ENCODE measurements around the gene TAGLN. TPM values are rescaled to one million over a fixed set of nuclear protein-coding genes. Genes with fewer than 3 reads are reported as not detected.

TAGLN gene
- total RNA-seq, 2 donors from 2014 or later, result 442 to 1,859 TPM

- no peak for TF ChIP-seq CTCF (IDR thresholded peaks at IDR 0.05)
- Histone ChIP-seq H3K27me3 (no peaks in the 10 kb centered on the region), H3K9me3 (no peaks in the 10 kb centered on the region), H3K36me3 (peaks cover 51% of the 10 kb centered on the region), H3K4me1 (peaks cover 0 to 31% of the 10 kb centered on the region in 2 donors), H3K4me3 (no peak overlapping the region), H3K27ac (no peak overlapping the region)
- DNase-seq (ENCODE audit: low spot score), result no peak
Observed at GRCh38 chr11:117195258-117195657, 3.9 kb upstream of the TAGLN start.

- H3K4me3 ChIP-seq, result no peak overlapping the region
- peaks cover 51% of the 10 kb centered on the region for H3K36me3 ChIP-seq
- no peak for DNase-seq (ENCODE audit: low spot score)
- no peak for TF ChIP-seq CTCF (IDR thresholded peaks at IDR 0.05)
- no peaks in the 10 kb centered on the region for H3K27me3 ChIP-seq
- H3K27ac ChIP-seq, result no peak overlapping the region
- H3K4me1 ChIP-seq, result peaks cover 0 to 35% of the 10 kb centered on the region in 2 donors
- H3K9me3 ChIP-seq, result no peaks in the 10 kb centered on the region
Observed at GRCh38 chr11:117195761-117196160, 3.4 kb upstream of the TAGLN start.

GRCh38 chr11:117197006-117197405 is 2.2 kb upstream of the TAGLN start:
- Histone ChIP-seq H3K4me3 (no peak overlapping the region), H3K27ac (peak overlapping the region; percentile 86 to 88)

GRCh38 chr11:117197516-117198456 is 1.4 kb upstream of the TAGLN start:
- H3K4me3 ChIP-seq, result peak overlapping the region; percentile 58 to 62
- H3K27ac ChIP-seq, result peak overlapping the region; percentile 86 to 88
- peaks cover 55% of the 10 kb centered on the region for H3K36me3 ChIP-seq
- H3K9me3 ChIP-seq, result no peaks in the 10 kb centered on the region
- TF ChIP-seq CTCF (IDR thresholded peaks at IDR 0.05), result peak; percentile 44 to 68
- peaks cover 0 to 51% of the 10 kb centered on the region in 2 donors for H3K4me1 ChIP-seq
- no peak for DNase-seq (ENCODE audit: low spot score)
- no peaks in the 10 kb centered on the region for H3K27me3 ChIP-seq

More at GRCh38 chr11:117197006-117197405, 2.2 kb upstream of the TAGLN start:
- H3K36me3 ChIP-seq, result peaks cover 55% of the 10 kb centered on the region
- no peak for TF ChIP-seq CTCF (IDR thresholded peaks at IDR 0.05)
- no peaks in the 10 kb centered on the region for H3K9me3 ChIP-seq
- DNase-seq (ENCODE audit: low spot score), result no peak
- no peaks in the 10 kb centered on the region for H3K27me3 ChIP-seq
- peaks cover 0 to 44% of the 10 kb centered on the region in 2 donors for H3K4me1 ChIP-seq

GRCh38 chr11:117198613-117199012 is 557 bp upstream of the TAGLN start:
- TF ChIP-seq CTCF (IDR thresholded peaks at IDR 0.05), result no peak
- peak overlapping the region; percentile 86 to 88 for H3K27ac ChIP-seq
- DNase-seq (ENCODE audit: low spot score), result no peak
- no peaks in the 10 kb centered on the region for H3K27me3 ChIP-seq
- H3K4me3 ChIP-seq, result peak overlapping the region; percentile 58 to 62
- peaks cover 58% of the 10 kb centered on the region for H3K36me3 ChIP-seq
- H3K9me3 ChIP-seq, result no peaks in the 10 kb centered on the region
- H3K4me1 ChIP-seq, result peaks cover 0 to 59% of the 10 kb centered on the region in 2 donors
